NCI-H82 treated with DMSO at 0.1 percent for 48 hours (cell line): ENCODE measurements around the gene SLC39A6.
A peak's percentile ranks its signal among the peaks of the same experiment; 100 is the strongest.
"Not testable (repeated sequence)": the region's sequence is repeated elsewhere in the genome, so short reads cannot be mapped to it uniquely, and the experiment has no call there.

Experiments
- DNase-seq: peaks from one replicate; lab custom pipeline; 2025; ENCODE audit not compliant: unreplicated experiment; lab: John Stamatoyannopoulos, UW

Gene SLC39A6

DNA sequence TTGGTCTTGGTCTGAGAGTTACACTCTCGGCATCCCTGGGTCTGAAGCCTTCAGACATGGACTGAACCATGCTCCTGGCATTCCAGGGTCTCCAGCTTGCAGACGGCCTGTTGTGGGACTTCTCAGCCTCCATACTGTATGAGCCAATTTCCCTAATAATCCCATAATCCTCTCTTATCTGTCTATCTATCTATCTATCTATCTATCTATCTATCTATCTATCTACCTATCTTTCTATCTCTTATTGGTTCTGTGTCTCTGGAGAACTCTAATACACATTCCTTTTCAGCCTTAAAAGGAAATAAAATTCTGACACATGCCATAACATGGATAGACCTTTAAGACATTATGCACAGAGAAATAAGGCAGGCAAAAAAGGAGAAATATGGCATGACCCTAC lies 24.4 kb downstream of the SLC39A6 start:
- DNase-seq: no peak

DNA sequence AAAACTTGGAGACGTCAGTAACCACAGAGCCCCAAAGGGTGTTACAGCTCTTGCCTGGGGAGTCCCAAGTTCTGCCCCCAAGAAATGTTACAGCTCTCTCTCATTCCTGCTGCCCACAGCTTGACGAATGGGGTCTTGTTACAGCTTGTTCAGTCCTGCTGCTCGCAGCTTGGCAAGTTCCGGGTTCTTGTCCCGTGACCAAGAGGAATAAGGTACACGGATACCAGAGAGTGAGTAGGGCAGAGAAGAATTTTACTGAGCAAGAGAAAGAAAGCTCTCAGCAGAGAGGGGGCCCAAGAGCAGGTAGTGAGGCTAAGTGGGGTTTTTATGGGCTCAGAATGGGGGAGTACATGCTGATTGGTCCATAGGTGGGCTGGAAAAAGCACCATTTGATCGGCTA lies 27.2 kb downstream of the SLC39A6 start:
- DNase-seq: no peak

- no peak for DNase-seq
Measured at GRCh38 chr18:36099311-36099710, 29.8 kb downstream of the SLC39A6 start.

DNA sequence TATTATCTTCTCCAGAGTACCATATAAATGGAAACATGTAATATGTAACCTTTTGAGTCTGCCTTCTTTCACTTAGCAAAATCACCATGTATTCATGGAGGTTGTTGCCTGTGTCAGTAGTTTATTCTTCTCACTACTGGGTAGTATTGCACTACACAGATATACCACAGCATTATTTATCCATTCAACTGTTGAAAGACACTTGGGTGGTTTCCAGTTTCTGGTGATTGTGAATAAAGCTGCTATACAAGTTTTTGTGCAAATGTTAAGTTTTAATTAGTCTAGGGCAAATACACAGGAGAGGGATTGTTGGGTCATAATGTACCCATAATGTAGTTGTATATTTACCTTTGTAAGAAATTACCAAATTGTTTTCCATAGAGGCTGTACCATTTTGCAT lies 32.2 kb downstream of the SLC39A6 start:
- no peak for DNase-seq

GRCh38 chr18:36095936-36096519 lies 33.1 kb downstream of the SLC39A6 start:
- DNase-seq: peak; percentile 7

- no peak for DNase-seq
Measured at GRCh38 chr18:36094431-36094830, 34.7 kb downstream of the SLC39A6 start.

DNA sequence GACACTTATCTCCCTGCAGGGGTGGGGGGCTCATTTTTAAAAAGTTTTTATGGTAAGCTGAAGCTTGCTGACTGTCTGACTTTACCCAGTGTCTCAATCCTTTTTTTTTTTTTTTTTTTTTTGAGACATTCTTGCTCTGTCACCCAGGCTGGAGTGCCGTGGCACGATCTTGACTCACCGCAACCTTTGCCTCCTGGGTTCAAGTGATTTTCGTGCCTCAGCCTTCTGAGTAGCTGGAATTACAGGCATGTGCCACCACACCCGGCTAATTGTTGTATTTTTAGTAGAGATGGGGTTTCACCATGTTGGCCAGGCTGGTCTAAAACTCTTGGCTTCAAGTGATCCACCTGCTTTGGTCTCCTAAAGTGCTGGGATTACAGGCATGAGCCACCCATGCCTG lies 37.0 kb downstream of the SLC39A6 start:
- not testable (repeated sequence) for DNase-seq

DNA sequence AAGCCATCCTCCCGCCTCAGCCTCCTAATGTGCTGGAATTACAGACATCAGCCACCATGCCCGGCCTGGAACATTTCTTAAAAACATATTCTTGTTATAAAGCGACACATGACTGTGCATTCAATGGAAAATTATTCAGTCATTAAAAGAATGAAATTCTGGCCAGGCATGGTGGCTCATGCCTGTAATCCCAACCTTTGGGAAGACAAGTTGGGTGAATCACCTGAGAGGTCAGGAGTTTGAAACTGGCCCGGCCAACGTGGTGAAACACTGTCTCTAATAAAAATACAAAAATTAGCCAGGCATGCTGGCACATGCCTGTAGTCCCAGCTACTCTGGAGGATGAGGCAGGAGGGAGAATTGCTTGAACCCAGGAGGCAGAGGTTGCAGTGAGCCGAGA lies 40.1 kb downstream of the SLC39A6 start:
- DNase-seq: no peak

- DNase-seq: no peak
Measured at GRCh38 chr18:36088256-36088655, 40.9 kb downstream of the SLC39A6 start.

DNA sequence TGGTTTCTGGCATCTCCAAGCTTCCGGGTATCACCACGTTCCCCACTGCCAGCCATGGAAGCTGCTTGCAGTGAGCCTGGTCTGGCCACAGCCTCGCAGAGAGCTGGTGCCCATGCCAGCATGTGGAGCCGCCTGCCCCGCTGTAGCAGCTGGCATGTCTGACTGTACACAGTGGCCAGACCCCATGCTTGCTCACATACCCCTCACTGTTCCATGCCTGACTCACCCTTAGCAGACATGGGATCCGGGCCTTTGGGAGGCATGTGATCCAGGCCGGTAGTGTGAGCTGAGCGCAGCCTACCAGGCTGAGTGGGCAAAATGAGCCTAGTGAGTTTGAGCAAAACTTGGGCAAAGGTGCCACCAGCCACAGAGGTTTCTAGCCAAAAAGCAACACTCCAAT lies 43.0 kb downstream of the SLC39A6 start:
- no peak for DNase-seq

- DNase-seq: no peak
Measured at GRCh38 chr18:36085195-36085594, 43.9 kb downstream of the SLC39A6 start.

- DNase-seq: no peak
Measured at GRCh38 chr18:36083729-36084128, 45.4 kb downstream of the SLC39A6 start.

GRCh38 chr18:36081118-36081517 lies 48.0 kb downstream of the SLC39A6 start:
- not testable (repeated sequence) for DNase-seq

DNA sequence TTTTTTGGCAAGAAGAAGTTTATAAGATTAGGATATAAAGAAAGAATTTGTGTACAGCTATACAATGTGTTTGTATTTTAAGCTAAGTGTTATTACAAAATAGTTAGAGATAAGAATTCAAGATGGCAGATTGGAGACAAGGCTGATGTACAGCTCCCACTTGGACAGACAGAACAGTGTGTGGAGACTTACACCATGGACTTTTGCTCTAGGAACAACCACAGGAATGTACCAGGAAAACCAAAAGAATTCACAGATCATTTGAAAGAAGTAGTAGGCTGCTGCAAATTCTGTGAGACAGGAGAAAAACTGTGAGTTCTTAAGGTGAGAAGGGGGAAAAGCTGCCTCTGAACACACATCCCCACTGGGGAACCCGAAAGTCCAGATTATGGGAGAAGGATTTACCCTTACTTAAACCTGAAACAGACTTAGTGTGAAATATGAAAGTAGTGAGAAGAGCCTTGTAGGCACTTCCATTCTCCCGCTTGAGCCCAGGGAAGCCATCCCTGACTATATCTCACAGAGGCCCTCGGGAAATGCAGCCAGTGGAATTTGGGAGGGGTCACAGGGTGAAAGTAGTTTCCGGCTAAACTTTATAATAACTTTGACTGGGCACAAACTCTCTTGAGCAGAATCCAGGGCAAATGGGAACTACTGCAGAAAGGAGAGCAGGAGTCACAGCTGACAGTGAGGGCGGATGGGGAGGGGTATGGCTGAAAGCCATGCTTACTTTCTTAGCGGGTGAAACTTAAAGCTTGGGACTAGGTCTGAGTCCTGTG lies 50.2 kb downstream of the SLC39A6 start:
- no peak for DNase-seq

DNA sequence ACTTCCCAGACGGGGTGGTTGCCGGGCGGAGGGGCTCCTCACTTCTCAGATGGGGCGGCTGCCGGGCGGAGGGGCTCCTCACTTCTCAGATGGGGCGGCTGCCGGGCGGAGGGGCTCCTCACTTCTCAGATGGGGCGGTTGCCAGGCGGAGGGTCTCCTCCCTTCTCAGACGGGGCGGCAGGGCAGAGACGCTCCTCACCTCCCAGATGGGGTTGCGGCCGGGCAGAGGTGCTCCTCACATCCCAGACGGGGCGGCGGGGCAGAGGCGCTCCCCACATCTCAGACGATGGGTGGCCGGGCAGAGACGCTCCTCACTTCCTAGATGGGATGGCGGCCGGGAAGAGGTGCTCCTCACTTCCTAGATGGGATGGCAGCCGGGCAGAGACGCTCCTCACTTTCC lies 51.4 kb downstream of the SLC39A6 start:
- not testable (repeated sequence) for DNase-seq

GRCh38 chr18:36075862-36076587 lies 53.1 kb downstream of the SLC39A6 start:
- no peak for DNase-seq

DNA sequence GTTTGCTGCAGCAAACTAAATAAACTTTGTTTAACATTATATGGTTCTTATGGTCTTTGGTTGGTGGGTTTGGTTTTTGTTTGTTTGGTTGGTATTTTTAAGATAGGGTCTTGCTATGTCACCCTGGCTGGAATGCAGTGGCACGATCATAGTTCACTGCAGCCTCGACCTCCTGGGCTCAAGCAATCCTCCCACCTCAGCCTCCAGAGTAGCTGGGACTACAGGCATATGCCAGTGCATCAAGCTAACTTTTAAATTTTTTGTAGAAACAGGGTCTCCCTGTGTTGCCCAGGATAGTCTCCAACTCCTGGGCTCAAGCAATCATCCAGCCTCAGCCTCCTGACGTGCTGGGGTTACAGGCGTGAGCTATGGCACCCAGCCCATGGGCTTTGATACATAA lies 54.7 kb downstream of the SLC39A6 start:
- DNase-seq: no peak

DNA sequence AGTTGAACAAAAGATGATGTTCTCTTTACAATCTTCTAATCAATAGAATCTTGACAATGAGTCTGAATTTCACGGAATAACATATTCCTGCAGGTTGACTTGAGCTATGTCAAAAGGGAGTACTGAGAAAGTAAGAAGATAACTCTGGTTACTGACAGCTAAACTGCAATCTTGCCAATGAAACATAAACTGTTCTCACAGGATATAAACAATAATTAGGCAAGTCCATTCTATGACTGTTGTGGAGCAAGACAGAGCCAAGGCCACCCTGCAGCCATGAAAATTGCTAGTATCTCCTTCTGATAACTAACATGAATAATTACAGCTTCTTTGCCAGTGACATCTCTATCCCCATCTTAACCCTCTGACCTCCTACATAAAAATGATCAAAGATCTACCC lies 55.5 kb downstream of the SLC39A6 start:
- no peak for DNase-seq

- not testable (repeated sequence) for DNase-seq
Measured at GRCh38 chr18:36072406-36072805, 56.7 kb downstream of the SLC39A6 start.

DNA sequence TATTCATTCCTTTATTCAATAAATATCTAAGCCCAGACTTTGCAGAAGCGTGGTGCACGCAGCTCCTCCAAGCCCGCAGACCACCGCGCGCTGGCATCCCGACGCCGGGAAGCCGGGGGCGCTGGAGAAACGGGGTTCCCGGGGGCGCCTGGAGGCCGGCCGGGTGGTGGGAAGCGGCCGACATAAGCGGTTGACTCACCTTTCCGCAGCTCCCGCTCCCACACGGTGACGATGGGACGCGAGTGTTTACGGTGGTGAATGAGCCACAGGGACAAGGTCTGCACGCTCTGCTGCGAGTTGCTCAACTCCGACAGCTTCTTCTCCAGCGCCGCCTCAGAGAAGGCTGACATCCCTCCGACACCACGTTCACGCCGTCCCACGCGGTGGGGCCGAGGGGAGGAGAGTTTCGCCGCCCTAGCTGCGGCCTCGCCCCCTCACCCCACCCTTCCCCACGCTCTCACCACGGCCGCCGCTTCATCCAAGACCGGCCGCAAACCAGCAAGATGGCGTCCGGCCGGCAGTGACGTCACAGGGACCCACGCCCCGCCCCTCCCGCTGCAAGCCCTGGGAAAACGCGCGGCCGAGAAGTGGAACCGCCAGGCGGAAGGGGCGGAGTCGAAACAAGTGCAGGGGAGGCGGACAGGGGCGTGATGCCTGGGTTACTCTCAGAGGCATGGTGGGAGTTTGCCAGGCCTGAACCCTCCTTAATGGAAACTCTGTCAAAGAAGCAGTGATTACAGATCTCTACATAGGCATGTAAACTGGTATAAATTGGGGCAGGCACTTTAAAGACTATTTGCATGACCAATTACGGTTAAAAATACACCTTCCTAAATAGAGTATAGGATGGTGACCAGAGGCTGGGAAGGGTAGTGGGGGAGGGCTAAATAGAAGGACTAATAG lies 61.8 kb downstream of the SLC39A6 start, which contains the start of gene RPRD1A:
TSS of gene RPRD1A (minus strand) at position 505 of the 903 bp plus-strand sequence. CDS start at position 350, 155 bp downstream.
- DNase-seq: peak; percentile 85

DNA sequence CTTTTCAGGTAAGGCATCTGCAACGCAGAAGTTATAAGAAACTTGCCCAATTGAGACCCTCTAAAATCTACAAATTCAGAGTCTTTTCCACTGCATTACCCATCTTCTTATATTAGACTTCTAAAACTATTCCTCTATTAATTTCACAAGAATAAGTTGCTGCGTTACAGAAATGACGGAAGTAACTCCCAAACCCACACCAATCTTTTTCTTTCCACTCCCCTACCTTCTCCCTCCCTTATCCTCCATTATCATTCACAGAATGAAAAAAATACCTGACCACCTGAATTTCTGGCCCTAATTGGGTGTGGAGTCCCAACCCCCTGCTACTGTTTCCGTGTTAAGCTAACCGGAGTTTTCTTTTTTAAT lies 62.5 kb downstream of the SLC39A6 start:
- DNase-seq: no peak
